ENCODE measurements around the gene BORA.

GRCh38 chr13:72751220-72751619 lies 23.5 kb downstream of the BORA start:
- no peak for TF ChIP-seq CTCF (IDR thresholded peaks at IDR 0.05)
- TF ChIP-seq POLR2A (IDR thresholded peaks at IDR 0.05), result no peak
